ENCODE measurements around the gene ADAMTS17. TPM values are rescaled to one million over a fixed set of nuclear protein-coding genes. Genes with fewer than 3 reads are reported as not detected.

The ADAMTS17 gene
- total and polyA plus RNA-seq, 2 experiments from 2014 or later: 3.7 to 4.4 TPM

- H3K9me3 ChIP-seq (ENCODE audit: low read depth): no peaks in the 10 kb centered on the region
- H3K27me3 ChIP-seq: peaks cover 3% of the 10 kb centered on the region
- no peak overlapping the region for H3K27ac ChIP-seq
- H3K4me1 ChIP-seq (ENCODE audit: insufficient read depth): no peaks in the 10 kb centered on the region
- H3K79me2 ChIP-seq: no peaks in the 10 kb centered on the region
- no peak overlapping the region for H3K4me2 ChIP-seq
- H4K20me1 ChIP-seq (ENCODE audit: insufficient read depth, poor library complexity, severe bottlenecking): no peaks in the 10 kb centered on the region
- H3K9me2 ChIP-seq (replicated peaks; ENCODE audit: insufficient read depth): no peaks in the 10 kb centered on the region
- WGBS (ENCODE audit: low lambda C conversion rate, missing lambda C conversion rate): 69% methylated on average over 6 of the region's 6 CpGs
- TF ChIP-seq EZH2phosphoT487 (IDR thresholded peaks at IDR 0.05; ENCODE audit: low read depth, severe bottlenecking, unreplicated experiment) (no peak), CTCF (IDR thresholded peaks at IDR 0.05; ENCODE audit: poor library complexity) (no peak), EZH2 (IDR thresholded peaks at IDR 0.05; ENCODE audit: borderline replicate concordance) (no peak)
- DNase-seq (ENCODE audit: low spot score): no peak
- H2AFZ ChIP-seq: no peak overlapping the region
- H3K4me3 ChIP-seq: no peak overlapping the region
- H3K36me3 ChIP-seq (replicated peaks; ENCODE audit: insufficient read depth, low read depth): no peaks in the 10 kb centered on the region
These were observed 382.4 kb downstream of the ADAMTS17 start for GRCh38 chr15:99959326-99959725.

GRCh38 chr15:99958426-99959097, 383.2 kb downstream of the ADAMTS17 start:
- 61% methylated on average over 7 of the region's 7 CpGs for WGBS (ENCODE audit: low lambda C conversion rate, missing lambda C conversion rate)
- DNase-seq (ENCODE audit: low spot score): no peak
- Histone ChIP-seq H2AFZ (no peak overlapping the region), H3K79me2 (no peaks in the 10 kb centered on the region), H3K27ac (no peak overlapping the region), H3K27me3 (peaks cover 3% of the 10 kb centered on the region), H3K9me2 (replicated peaks; ENCODE audit: insufficient read depth) (no peaks in the 10 kb centered on the region), H4K20me1 (ENCODE audit: insufficient read depth, poor library complexity, severe bottlenecking) (no peaks in the 10 kb centered on the region), H3K4me3 (no peak overlapping the region), H3K9me3 (ENCODE audit: low read depth) (no peaks in the 10 kb centered on the region), H3K36me3 (replicated peaks; ENCODE audit: insufficient read depth, low read depth) (no peaks in the 10 kb centered on the region), H3K4me2 (no peak overlapping the region), H3K4me1 (ENCODE audit: insufficient read depth) (no peaks in the 10 kb centered on the region)
- no peak for TF ChIP-seq EZH2 (IDR thresholded peaks at IDR 0.05; ENCODE audit: borderline replicate concordance)
- TF ChIP-seq EZH2phosphoT487 (IDR thresholded peaks at IDR 0.05; ENCODE audit: low read depth, severe bottlenecking, unreplicated experiment): no peak
- no peak for TF ChIP-seq CTCF (IDR thresholded peaks at IDR 0.05; ENCODE audit: poor library complexity)

GRCh38 chr15:99957642-99958013, 384.1 kb downstream of the ADAMTS17 start:
- DNase-seq (ENCODE audit: low spot score): no peak
- Histone ChIP-seq H3K27me3 (peaks cover 3% of the 10 kb centered on the region), H3K4me3 (no peak overlapping the region)

More at GRCh38 chr15:99957642-99958013, 384.1 kb downstream of the ADAMTS17 start:
- Histone ChIP-seq H3K36me3 (replicated peaks; ENCODE audit: insufficient read depth, low read depth) (no peaks in the 10 kb centered on the region), H3K27ac (no peak overlapping the region), H3K4me2 (no peak overlapping the region), H3K4me1 (ENCODE audit: insufficient read depth) (no peaks in the 10 kb centered on the region), H2AFZ (no peak overlapping the region), H3K79me2 (no peaks in the 10 kb centered on the region), H4K20me1 (ENCODE audit: insufficient read depth, poor library complexity, severe bottlenecking) (no peaks in the 10 kb centered on the region), H3K9me3 (ENCODE audit: low read depth) (no peaks in the 10 kb centered on the region), H3K9me2 (replicated peaks; ENCODE audit: insufficient read depth) (no peaks in the 10 kb centered on the region)
- 86% methylated on average over 2 of the region's 2 CpGs for WGBS (ENCODE audit: low lambda C conversion rate, missing lambda C conversion rate)
- TF ChIP-seq EZH2phosphoT487 (IDR thresholded peaks at IDR 0.05; ENCODE audit: low read depth, severe bottlenecking, unreplicated experiment) (no peak), CTCF (IDR thresholded peaks at IDR 0.05; ENCODE audit: poor library complexity) (no peak), EZH2 (IDR thresholded peaks at IDR 0.05; ENCODE audit: borderline replicate concordance) (no peak)

All from hepatocyte (in vitro differentiated cells).